Body of pancreas (tissue), 4 donors: ENCODE results near the gene SLC30A1.

Experiments
- POLR2A ChIP-seq, 3 donors: fragments of 450-650 bp; IDR thresholded peaks; one replicate each; pipeline ENCODE4 v1.6.1; 2016; ENCODE audit warnings: antibody characterized with exemption in 3 of 3, mild to moderate bottlenecking in 2 of 3
- TF ChIP-seq, protein P1 (sequence below), 7 experiments: fragments of 450-650 bp in 4 of 7; fragments of 200-600 bp in 3 of 7; sonication (generic) in 3 of 7; IDR thresholded peaks; one replicate each; pipeline ENCODE4 v1.5.1; 2016 to 2019; ENCODE audit warnings: antibody characterized with exemption in 7 of 7

DNA sequence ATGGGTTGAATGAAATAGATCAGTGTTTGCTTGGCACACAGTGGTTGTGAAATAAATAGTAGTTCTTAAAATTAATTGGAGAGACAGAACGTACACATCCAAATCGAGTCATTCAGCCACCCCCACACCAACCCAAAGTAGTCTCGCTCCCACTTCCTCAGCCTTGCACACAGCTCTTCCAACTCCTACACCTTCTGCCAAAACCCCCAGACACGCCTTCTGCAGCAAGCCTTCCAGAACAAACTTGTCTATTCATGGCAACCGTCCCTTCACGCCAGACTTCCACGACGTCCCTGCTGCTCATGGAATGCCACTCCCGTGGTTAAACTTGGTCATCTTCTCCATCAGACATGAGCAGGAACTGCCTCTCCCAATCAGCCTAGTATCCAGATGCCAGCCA, 49.5 kb downstream of the SLC30A1 start:
- TF ChIP-seq, protein P1, sequence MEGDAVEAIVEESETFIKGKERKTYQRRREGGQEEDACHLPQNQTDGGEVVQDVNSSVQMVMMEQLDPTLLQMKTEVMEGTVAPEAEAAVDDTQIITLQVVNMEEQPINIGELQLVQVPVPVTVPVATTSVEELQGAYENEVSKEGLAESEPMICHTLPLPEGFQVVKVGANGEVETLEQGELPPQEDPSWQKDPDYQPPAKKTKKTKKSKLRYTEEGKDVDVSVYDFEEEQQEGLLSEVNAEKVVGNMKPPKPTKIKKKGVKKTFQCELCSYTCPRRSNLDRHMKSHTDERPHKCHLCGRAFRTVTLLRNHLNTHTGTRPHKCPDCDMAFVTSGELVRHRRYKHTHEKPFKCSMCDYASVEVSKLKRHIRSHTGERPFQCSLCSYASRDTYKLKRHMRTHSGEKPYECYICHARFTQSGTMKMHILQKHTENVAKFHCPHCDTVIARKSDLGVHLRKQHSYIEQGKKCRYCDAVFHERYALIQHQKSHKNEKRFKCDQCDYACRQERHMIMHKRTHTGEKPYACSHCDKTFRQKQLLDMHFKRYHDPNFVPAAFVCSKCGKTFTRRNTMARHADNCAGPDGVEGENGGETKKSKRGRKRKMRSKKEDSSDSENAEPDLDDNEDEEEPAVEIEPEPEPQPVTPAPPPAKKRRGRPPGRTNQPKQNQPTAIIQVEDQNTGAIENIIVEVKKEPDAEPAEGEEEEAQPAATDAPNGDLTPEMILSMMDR (IDR thresholded peaks at IDR 0.05) = no peak
- TF ChIP-seq POLR2A (IDR thresholded peaks at IDR 0.05) = no peak
